HL-60 (cell line): Measurements from ENCODE around the gene EGLN1.

Source experiments
- DNase-seq, 2 experiments: peaks; one replicate each; pipeline ENCODE4 v3.0.0-alpha.2; 2010 to 2020; ENCODE audit warnings: low read depth in 1 of 2, low spot score in 1 of 2
- H3K27ac ChIP-seq: fragments of 250-450 bp; sonication (Bioruptor Pico); replicated peaks from 2 replicates; pipeline ENCODE4 v1.5.1; 2020; ENCODE audit warnings: mild to moderate bottlenecking, moderate library complexity
- H3K27me3 ChIP-seq: fragments of 250-450 bp; sonication (Bioruptor Pico); 2 replicates; pipeline ENCODE4 v1.5.1; 2021; ENCODE audit warnings: mild to moderate bottlenecking, moderate library complexity; ENCODE audit not compliant: insufficient read depth, poor library complexity, severe bottlenecking
- H3K4me3 ChIP-seq: replicated peaks from 2 replicates; pipeline ENCODE4 v1.5.1; 2011; ENCODE audit warnings: mild to moderate bottlenecking, control low read depth, low read length; ENCODE audit not compliant: insufficient read depth
- CTCF ChIP-seq: IDR thresholded peaks from one replicate; pipeline ENCODE4 v1.5.1; 2011; ENCODE audit warnings: low read length, control low read depth, inconsistent platforms; ENCODE audit not compliant: insufficient read depth
- GABPA ChIP-seq: IDR thresholded peaks from 2 replicates; pipeline ENCODE4 v1.6.1; 2012; ENCODE audit warnings: low read depth
- POLR2AphosphoS5 ChIP-seq: IDR thresholded peaks from 2 replicates; pipeline ENCODE4 v1.6.1; 2012; ENCODE audit warnings: low read depth
- REST ChIP-seq: IDR thresholded peaks from 2 replicates; pipeline ENCODE4 v1.6.1; 2012; ENCODE audit warnings: low read depth; ENCODE audit not compliant: insufficient replicate concordance
- SPI1 ChIP-seq: IDR thresholded peaks from 2 replicates; pipeline ENCODE4 v1.6.1; 2012; ENCODE audit warnings: low read depth, mild to moderate bottlenecking, borderline replicate concordance

EGLN1 gene

DNA sequence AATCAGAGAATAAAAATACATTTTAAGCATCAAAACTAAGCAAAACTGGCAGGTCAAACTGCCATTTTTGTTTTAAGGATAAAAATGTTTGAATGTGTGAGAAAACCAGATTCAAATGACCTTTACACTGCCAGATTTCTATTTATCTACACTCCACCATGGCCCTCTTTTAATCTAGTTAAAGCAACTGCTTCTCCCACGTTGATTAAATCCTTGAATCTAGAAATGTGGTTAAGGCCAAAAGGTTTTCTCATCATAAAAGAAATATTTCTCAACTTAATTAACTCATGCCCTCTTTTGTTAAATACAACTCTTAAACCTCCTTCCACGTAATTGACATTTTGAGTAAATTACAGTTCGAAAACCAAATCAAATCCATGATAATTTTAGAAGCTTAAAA is 15.0 kb downstream of the EGLN1 start:
- no peak overlapping the region for H3K27ac ChIP-seq
- H3K4me3 ChIP-seq, result no peak overlapping the region
- no peak for DNase-seq
- no peaks in the 10 kb centered on the region for H3K27me3 ChIP-seq
- no peak for TF ChIP-seq GABPA
- no peak for TF ChIP-seq POLR2AphosphoS5
- no peak for TF ChIP-seq REST
- TF ChIP-seq SPI1, result no peak
- TF ChIP-seq CTCF, result no peak

DNA sequence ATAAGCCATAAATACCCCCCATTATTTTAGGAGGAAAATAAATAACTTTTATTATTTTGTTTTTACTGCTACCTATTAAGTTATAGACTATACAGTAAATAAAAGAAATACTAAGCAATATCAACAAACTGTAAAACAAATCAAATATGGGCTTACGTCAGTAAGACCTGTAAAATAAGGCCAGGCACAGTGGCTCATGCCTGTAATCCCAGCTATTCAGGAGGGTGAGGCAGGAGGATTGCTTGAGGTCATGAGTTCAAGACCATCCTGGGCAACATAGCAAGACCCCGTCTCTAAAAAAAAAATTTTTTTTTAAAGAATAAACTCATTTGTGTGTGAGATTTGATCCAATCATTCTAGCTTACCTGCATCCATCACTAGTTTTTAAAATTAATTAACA is 17.8 kb downstream of the EGLN1 start:
- no peak overlapping the region for H3K4me3 ChIP-seq
- TF ChIP-seq SPI1 (no peak), GABPA (no peak), REST (no peak), CTCF (no peak)
- no peak overlapping the region for H3K27ac ChIP-seq
- DNase-seq, result no peak
- H3K27me3 ChIP-seq, result no peaks in the 10 kb centered on the region

- no peaks in the 10 kb centered on the region for H3K27me3 ChIP-seq
- H3K4me3 ChIP-seq, result no peak overlapping the region
- TF ChIP-seq GABPA (no peak), REST (no peak), CTCF (no peak), POLR2AphosphoS5 (no peak), SPI1 (no peak)
- no peak for DNase-seq
- H3K27ac ChIP-seq, result no peak overlapping the region
These were observed 20.6 kb downstream of the EGLN1 start for GRCh38 chr1:231401478-231401877.
